Mesenchymal stem cell (in vitro differentiated cells and primary cell): Measurements from ENCODE around the gene ZSWIM6.
A peak's percentile ranks its signal among the peaks of the same experiment; 100 is the strongest.

Source experiments
- DNase-seq: peaks from one replicate; pipeline ENCODE4 v3.0.0-alpha.2; 2013
- H2AFZ ChIP-seq: one replicate; pipeline ENCODE4 v1.6.1; 2013; ENCODE audit warnings: low read depth, mild to moderate bottlenecking, control low read depth, inconsistent platforms, low read length, moderate library complexity
- H2AK5ac ChIP-seq: 2 replicates; pipeline ENCODE4 v1.6.1; 2013; ENCODE audit warnings: low read length, moderate library complexity, mild to moderate bottlenecking, inconsistent platforms; ENCODE audit not compliant: severe bottlenecking
- H2BK120ac ChIP-seq: one replicate; pipeline ENCODE4 v1.6.1; 2013; ENCODE audit warnings: low read depth, mild to moderate bottlenecking, inconsistent platforms, low read length, moderate library complexity
- H2BK12ac ChIP-seq, 2 experiments: one replicate each; pipeline ENCODE4 v1.6.1; 2013; ENCODE audit warnings: inconsistent platforms in 2 of 2, low read length in 2 of 2, mild to moderate bottlenecking in 2 of 2, moderate library complexity in 2 of 2, control low read depth in 1 of 2
- H2BK15ac ChIP-seq: one replicate; pipeline ENCODE4 v1.6.1; 2013; ENCODE audit warnings: mild to moderate bottlenecking, low read depth, inconsistent platforms; ENCODE audit not compliant: poor library complexity, severe bottlenecking
- H2BK5ac ChIP-seq: 2 replicates; pipeline ENCODE4 v1.6.1; 2013; ENCODE audit warnings: low read depth, mild to moderate bottlenecking, low read length, control low read depth, inconsistent platforms; ENCODE audit not compliant: poor library complexity, severe bottlenecking
- H3K14ac ChIP-seq, 2 experiments: one replicate each; pipeline ENCODE4 v1.6.1; 2013; ENCODE audit warnings: inconsistent platforms in 2 of 2, low read length in 2 of 2, control low read depth in 1 of 2, mild to moderate bottlenecking in 1 of 2, moderate library complexity in 1 of 2
- H3K18ac ChIP-seq, 2 experiments: one replicate each; pipeline ENCODE4 v1.6.1; 2013; ENCODE audit warnings: inconsistent platforms in 2 of 2, low read length in 2 of 2, control low read depth in 1 of 2, low read depth in 1 of 2, mild to moderate bottlenecking in 1 of 2
- H3K23ac ChIP-seq, 2 experiments: one replicate each; pipeline ENCODE4 v1.6.1; 2013; ENCODE audit warnings: inconsistent platforms in 2 of 2, low read length in 2 of 2, mild to moderate bottlenecking in 2 of 2, moderate library complexity in 2 of 2, control low read depth in 1 of 2
- H3K27ac ChIP-seq: 2 replicates; pipeline ENCODE4 v1.5.1; 2013; ENCODE audit warnings: mild to moderate bottlenecking, moderate library complexity, low read length, control low read depth, inconsistent platforms; ENCODE audit not compliant: poor library complexity, severe bottlenecking
- H3K27me3 ChIP-seq, 2 experiments: 2 replicates each; pipeline versions ENCODE4 v1.6.1 to v1.7.0; 2013; ENCODE audit warnings: low read length in 2 of 2, mild to moderate bottlenecking in 2 of 2, moderate library complexity in 2 of 2, control low read depth in 1 of 2, inconsistent platforms in 1 of 2; ENCODE audit not compliant: control insufficient read depth in 1 of 2, insufficient read depth in 1 of 2
- H3K36me3 ChIP-seq, 2 experiments: 2 replicates each; pipeline versions ENCODE4 v1.6.1 to v1.7.0; 2013; ENCODE audit warnings: low read length in 2 of 2, control low read depth in 1 of 2, inconsistent platforms in 1 of 2, low read depth in 1 of 2, mild to moderate bottlenecking in 1 of 2; ENCODE audit not compliant: insufficient read depth in 2 of 2, control insufficient read depth in 1 of 2
- H3K4ac ChIP-seq, 2 experiments: one replicate each; pipeline ENCODE4 v1.6.1; 2013; ENCODE audit warnings: inconsistent platforms in 2 of 2, low read length in 2 of 2, mild to moderate bottlenecking in 2 of 2, moderate library complexity in 2 of 2, control low read depth in 1 of 2, low read depth in 1 of 2
- H3K4me1 ChIP-seq: 2 replicates; pipeline ENCODE4 v1.6.1; 2013; ENCODE audit warnings: low read depth, low read length, control low read depth; ENCODE audit not compliant: control insufficient read depth, insufficient read depth
- H3K4me2 ChIP-seq: 2 replicates; pipeline ENCODE4 v1.6.1; 2013; ENCODE audit warnings: low read length, mild to moderate bottlenecking, inconsistent platforms; ENCODE audit not compliant: poor library complexity, severe bottlenecking
- H3K4me3 ChIP-seq, 2 experiments: 2 replicates each; pipeline versions ENCODE4 v1.5.1 to v1.7.0; 2013; ENCODE audit warnings: low read length in 2 of 2, mild to moderate bottlenecking in 2 of 2, control low read depth in 1 of 2, low read depth in 1 of 2; ENCODE audit not compliant: insufficient read depth in 1 of 2
- H3K79me1 ChIP-seq: replicated peaks from 2 replicates; pipeline ENCODE4 v1.6.1; 2013; ENCODE audit warnings: mild to moderate bottlenecking, control low read depth, low read length, inconsistent platforms; ENCODE audit not compliant: poor library complexity, severe bottlenecking
- H3K9ac ChIP-seq: 2 replicates; pipeline ENCODE4 v1.7.0; 2013; ENCODE audit warnings: mild to moderate bottlenecking, low read length, moderate library complexity
- H3K9me3 ChIP-seq: 2 replicates; pipeline ENCODE4 v1.7.0; 2013; ENCODE audit warnings: mild to moderate bottlenecking, low read length; ENCODE audit not compliant: control insufficient read depth
- H4K8ac ChIP-seq: one replicate; pipeline ENCODE4 v1.6.1; 2013; ENCODE audit warnings: inconsistent platforms, mild to moderate bottlenecking, low read length, moderate library complexity
- H4K91ac ChIP-seq: one replicate; pipeline ENCODE4 v1.6.1; 2013; ENCODE audit warnings: mild to moderate bottlenecking, low read length, inconsistent platforms
- WGBS: methylation state at CpG from one replicate; pipeline ENCODE4 v1.1.7; 2013; ENCODE audit warnings: mixed read lengths; 5-methylcytosine and 5-hydroxymethylcytosine counted together

The ZSWIM6 gene

GRCh38 chr5:61307191-61307590 is 24.9 kb upstream of the ZSWIM6 start:
- Histone ChIP-seq H3K4ac (peak overlapping the region in 1 of 2 experiments; percentile 26), H4K91ac (no peak overlapping the region), H3K18ac (peak overlapping the region; percentile 3 to 89), H3K4me2 (no peak overlapping the region), H2BK15ac (no peak overlapping the region), H3K27ac (peak overlapping the region; percentile 62), H3K79me1 (no peaks in the 10 kb centered on the region), H3K4me1 (peaks cover 17% of the 10 kb centered on the region), H2BK120ac (no peak overlapping the region), H2AK5ac (no peak overlapping the region), H3K4me3 (peak overlapping the region in 1 of 2 experiments; percentile 60), H3K27me3 (no peaks in the 10 kb centered on the region), H3K14ac (no peak overlapping the region), H3K36me3 (no peaks in the 10 kb centered on the region), H2AFZ (peak overlapping the region; percentile 23), H3K9ac (peak overlapping the region; percentile 82), H2BK5ac (no peak overlapping the region), H3K9me3 (no peaks in the 10 kb centered on the region), H2BK12ac (peak overlapping the region in 1 of 2 experiments; percentile 52), H4K8ac (no peak overlapping the region), H3K23ac (no peak overlapping the region)
- DNase-seq = no peak
- WGBS = 73% methylated on average over 2 of the region's 3 CpGs

GRCh38 chr5:61307611-61308010 is 24.4 kb upstream of the ZSWIM6 start:
- H3K4me2 ChIP-seq = no peak overlapping the region
- no peak overlapping the region for H3K14ac ChIP-seq
- no peaks in the 10 kb centered on the region for H3K36me3 ChIP-seq
- WGBS = no CpG with 5 or more reads among the region's 1 CpG
- no peak overlapping the region for H3K27ac ChIP-seq
- H2BK120ac ChIP-seq = no peak overlapping the region
- no peak for DNase-seq
- no peak overlapping the region for H2AK5ac ChIP-seq
- H3K9ac ChIP-seq = peak overlapping the region; percentile 82
- H3K4me1 ChIP-seq = peaks cover 15% of the 10 kb centered on the region
- no peak overlapping the region for H2BK12ac ChIP-seq
- H2BK15ac ChIP-seq = no peak overlapping the region
- no peak overlapping the region for H4K8ac ChIP-seq
- no peaks in the 10 kb centered on the region for H3K9me3 ChIP-seq
- H2AFZ ChIP-seq = no peak overlapping the region
- no peaks in the 10 kb centered on the region for H3K79me1 ChIP-seq
- no peak overlapping the region for H4K91ac ChIP-seq
- H3K27me3 ChIP-seq = no peaks in the 10 kb centered on the region
- H3K4me3 ChIP-seq = peak overlapping the region in 1 of 2 experiments; percentile 60
- no peak overlapping the region for H3K23ac ChIP-seq
- no peak overlapping the region for H3K4ac ChIP-seq
- H3K18ac ChIP-seq = no peak overlapping the region
- H2BK5ac ChIP-seq = no peak overlapping the region

- no peaks in the 10 kb centered on the region for H3K9me3 ChIP-seq
- H3K79me1 ChIP-seq = no peaks in the 10 kb centered on the region
- H3K14ac ChIP-seq = no peak overlapping the region
- H2AK5ac ChIP-seq = no peak overlapping the region
- peak overlapping the region; percentile 20 for H3K9ac ChIP-seq
- H3K4me1 ChIP-seq = peaks cover 16% of the 10 kb centered on the region
- H3K18ac ChIP-seq = no peak overlapping the region
- no peak overlapping the region for H2BK12ac ChIP-seq
- H3K27ac ChIP-seq = peak overlapping the region; percentile 31
- no peak overlapping the region for H3K4me2 ChIP-seq
- no peak for DNase-seq
- no peak overlapping the region for H3K23ac ChIP-seq
- no peak overlapping the region for H3K4me3 ChIP-seq
- H4K8ac ChIP-seq = peak overlapping the region; percentile 7
- no peak overlapping the region for H2AFZ ChIP-seq
- no peak overlapping the region for H2BK120ac ChIP-seq
- H3K4ac ChIP-seq = no peak overlapping the region
- no peak overlapping the region for H2BK15ac ChIP-seq
- H2BK5ac ChIP-seq = no peak overlapping the region
- 100% methylated on average over 1 of the region's 1 CpG for WGBS
- H3K36me3 ChIP-seq = no peaks in the 10 kb centered on the region
- no peak overlapping the region for H4K91ac ChIP-seq
- H3K27me3 ChIP-seq = no peaks in the 10 kb centered on the region
These were observed 23.3 kb upstream of the ZSWIM6 start for GRCh38 chr5:61308712-61309111.

- Histone ChIP-seq H3K27me3 (no peaks in the 10 kb centered on the region), H4K8ac (no peak overlapping the region), H3K27ac (no peak overlapping the region), H3K9me3 (no peaks in the 10 kb centered on the region), H3K4me2 (no peak overlapping the region), H3K4ac (peak overlapping the region in 1 of 2 experiments; percentile 32), H2BK5ac (no peak overlapping the region), H3K18ac (no peak overlapping the region), H2AFZ (no peak overlapping the region), H2BK120ac (no peak overlapping the region), H3K14ac (no peak overlapping the region), H3K4me3 (no peak overlapping the region), H3K9ac (no peak overlapping the region), H3K79me1 (no peaks in the 10 kb centered on the region), H2BK15ac (no peak overlapping the region), H3K36me3 (no peaks in the 10 kb centered on the region), H4K91ac (no peak overlapping the region), H3K23ac (no peak overlapping the region), H2BK12ac (no peak overlapping the region), H2AK5ac (no peak overlapping the region), H3K4me1 (peaks cover 16% of the 10 kb centered on the region)
- WGBS = 82% methylated on average over 5 of the region's 5 CpGs
- DNase-seq = no peak
These were observed 22.9 kb upstream of the ZSWIM6 start for GRCh38 chr5:61309115-61309514.
